ENCODE measurements around the gene FOSL2. TPM values are rescaled to one million over a fixed set of nuclear protein-coding genes. Genes with fewer than 3 reads are reported as not detected.

Gene FOSL2
- total RNA-seq, 5 donors from 2014 or later (not counting 1 experiment from before 2014, with no cell fraction given), result 9.7 to 144 (median 18.5) TPM

DNA sequence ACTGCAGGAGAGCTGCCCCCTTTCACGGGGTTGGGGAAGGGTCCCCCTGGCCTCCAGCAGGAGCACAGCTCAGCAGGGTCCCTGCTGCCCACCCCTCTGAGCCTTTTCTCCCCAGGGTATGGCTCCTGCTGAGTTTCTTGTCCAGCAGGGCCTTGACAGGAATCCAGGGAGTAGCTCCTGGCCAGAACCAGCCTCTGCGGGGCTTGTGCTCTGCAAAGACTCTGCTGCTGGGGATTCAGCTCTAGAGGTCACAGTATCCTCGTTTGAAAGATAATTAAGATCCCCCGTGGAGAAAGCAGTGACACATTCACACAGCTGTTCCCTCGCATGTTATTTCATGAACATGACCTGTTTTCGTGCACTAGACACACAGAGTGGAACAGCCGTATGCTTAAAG, 21.2 kb downstream of the FOSL2 start:
- Mint-ChIP-seq H3K9me3 (no peaks in the 10 kb centered on the region), H3K4me3 (no peak overlapping the region), H3K4me1 (peaks cover 29 to 36% (median 34%) of the 10 kb centered on the region in 3 donors), H3K36me3 (peaks cover 25% of the 10 kb centered on the region), H3K27ac (no peak overlapping the region), H3K27me3 (no peaks in the 10 kb centered on the region)
- CTCF ChIA-PET, result no interaction called here
- Histone ChIP-seq H3K9me3 (no peaks in the 10 kb centered on the region), H3K27ac (ENCODE audit: low read length) (no peak overlapping the region), H3K36me3 (ENCODE audit: control insufficient read depth in 2 of 2, extremely low read depth in 1 of 2, insufficient read depth in 1 of 2, low read length in 1 of 2) (peaks cover 0 to 31% of the 10 kb centered on the region in 2 donors), H3K27me3 (replicated peaks in 1 of 2; ENCODE audit: control insufficient read depth in 2 of 2, extremely low read depth in 1 of 2, insufficient read depth in 2 of 2, low read length in 1 of 2) (no peaks in the 10 kb centered on the region), H3K4me1 (ENCODE audit: control insufficient read depth in 1 of 2, extremely low read depth in 1 of 2, insufficient read depth in 2 of 2, low read length in 2 of 2) (peaks cover 16 to 50% of the 10 kb centered on the region in 2 experiments), H3K4me3 (ENCODE audit: control insufficient read depth in 1 of 2, extremely low read depth in 1 of 2, low read length in 1 of 2) (no peak overlapping the region)
- POLR2A ChIA-PET, result interaction anchor here in 1 of 2 donors (0.6 kb wide), 1 partner anchor 22 kb away, joined by 6 read pairs; no protein-coding TSS in a partner anchor
- ATAC-seq (replicated peaks in 1 of 4) (no peak), DNase-seq (no peak)
- 91% methylated on average over 7 of the region's 7 CpGs for WGBS (ENCODE audit: insufficient coverage)

DNA sequence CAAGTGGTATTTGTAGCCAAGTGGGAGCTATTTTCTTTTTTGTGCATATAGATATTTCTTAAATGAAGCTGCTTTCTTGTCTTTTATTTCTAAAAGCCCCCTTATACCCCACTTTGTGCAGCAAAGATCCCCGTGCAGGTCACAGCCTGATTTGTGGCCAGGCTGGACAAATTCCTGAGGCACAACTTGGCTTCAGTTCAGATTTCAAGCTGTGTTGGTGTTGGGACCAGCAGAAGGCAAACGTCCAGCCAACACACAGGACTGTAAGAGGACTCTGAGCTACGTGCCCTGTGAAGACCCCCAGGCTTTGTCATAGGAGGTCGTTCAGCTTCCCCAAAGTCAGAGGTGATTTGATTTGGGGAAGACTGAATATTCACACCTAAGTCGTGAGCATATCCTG, 21.9 kb downstream of the FOSL2 start:
- no peak overlapping the region for H3K27ac Mint-ChIP-seq
- WGBS (ENCODE audit: insufficient coverage), result 100% methylated on average over 2 of the region's 5 CpGs
- Histone ChIP-seq H3K9me3 (no peaks in the 10 kb centered on the region), H3K4me3 (ENCODE audit: control insufficient read depth in 1 of 2, extremely low read depth in 1 of 2, low read length in 1 of 2) (no peak overlapping the region), H3K27ac (ENCODE audit: low read length) (no peak overlapping the region), H3K36me3 (ENCODE audit: control insufficient read depth in 2 of 2, extremely low read depth in 1 of 2, insufficient read depth in 1 of 2, low read length in 1 of 2) (peaks cover 0 to 31% of the 10 kb centered on the region in 2 donors), H3K27me3 (replicated peaks in 1 of 2; ENCODE audit: control insufficient read depth in 2 of 2, extremely low read depth in 1 of 2, insufficient read depth in 2 of 2, low read length in 1 of 2) (no peaks in the 10 kb centered on the region), H3K4me1 (ENCODE audit: control insufficient read depth in 1 of 2, extremely low read depth in 1 of 2, insufficient read depth in 2 of 2, low read length in 2 of 2) (peaks cover 10 to 43% of the 10 kb centered on the region in 2 experiments)
- ChIA-PET CTCF (no interaction called here), POLR2A (interaction anchor here in 1 of 2 donors (0.6 kb wide), 1 partner anchor 23 kb away, joined by 6 read pairs; no protein-coding TSS in a partner anchor)
- peaks cover 25% of the 10 kb centered on the region for H3K36me3 Mint-ChIP-seq
- no peak for DNase-seq
- H3K9me3 Mint-ChIP-seq, result no peaks in the 10 kb centered on the region
- no peak for ATAC-seq (replicated peaks in 1 of 4)
- H3K27me3 Mint-ChIP-seq, result no peaks in the 10 kb centered on the region
- H3K4me3 Mint-ChIP-seq, result no peak overlapping the region
- H3K4me1 Mint-ChIP-seq, result peaks cover 22 to 29% (median 27%) of the 10 kb centered on the region in 3 donors

DNA sequence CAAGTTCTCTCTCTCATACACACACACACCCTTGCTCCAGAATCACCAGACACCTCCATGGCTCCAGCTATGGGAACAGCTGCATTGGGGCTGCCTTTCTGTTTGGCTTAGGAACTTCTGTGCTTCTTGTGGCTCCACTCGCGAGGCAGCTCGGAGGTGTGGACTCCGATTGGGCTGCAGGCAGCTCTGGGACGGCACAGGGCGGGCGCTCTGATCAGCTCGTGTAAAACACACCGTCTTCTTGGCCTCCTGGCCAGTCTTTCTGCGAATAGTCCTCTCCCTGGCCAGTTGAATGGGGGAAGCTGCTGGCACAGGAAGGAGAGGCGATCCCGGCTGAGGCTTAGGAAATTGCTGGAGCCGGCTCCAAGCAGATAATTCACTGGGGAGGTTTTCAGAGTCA, 22.4 kb downstream of the FOSL2 start:
- peaks cover 17 to 26% (median 24%) of the 10 kb centered on the region in 3 donors for H3K4me1 Mint-ChIP-seq
- CTCF ChIA-PET, result no interaction called here
- Histone ChIP-seq H3K4me3 (ENCODE audit: control insufficient read depth in 1 of 2, extremely low read depth in 1 of 2, low read length in 1 of 2) (no peak overlapping the region), H3K27me3 (replicated peaks in 1 of 2; ENCODE audit: control insufficient read depth in 2 of 2, extremely low read depth in 1 of 2, insufficient read depth in 2 of 2, low read length in 1 of 2) (no peaks in the 10 kb centered on the region), H3K27ac (ENCODE audit: low read length) (no peak overlapping the region), H3K4me1 (ENCODE audit: control insufficient read depth in 1 of 2, extremely low read depth in 1 of 2, insufficient read depth in 2 of 2, low read length in 2 of 2) (peaks cover 8 to 39% of the 10 kb centered on the region in 2 experiments), H3K9me3 (no peaks in the 10 kb centered on the region), H3K36me3 (ENCODE audit: control insufficient read depth in 2 of 2, extremely low read depth in 1 of 2, insufficient read depth in 1 of 2, low read length in 1 of 2) (peaks cover 0 to 31% of the 10 kb centered on the region in 2 donors)
- 97% methylated on average over 9 of the region's 13 CpGs for WGBS (ENCODE audit: insufficient coverage)
- no peak overlapping the region for H3K27ac Mint-ChIP-seq
- no peak for DNase-seq
- peaks cover 26% of the 10 kb centered on the region for H3K36me3 Mint-ChIP-seq
- ATAC-seq (replicated peaks in 1 of 4), result no peak
- no peaks in the 10 kb centered on the region for H3K27me3 Mint-ChIP-seq
- H3K4me3 Mint-ChIP-seq, result no peak overlapping the region
- POLR2A ChIA-PET, result no interaction called here
- H3K9me3 Mint-ChIP-seq, result no peaks in the 10 kb centered on the region

DNA sequence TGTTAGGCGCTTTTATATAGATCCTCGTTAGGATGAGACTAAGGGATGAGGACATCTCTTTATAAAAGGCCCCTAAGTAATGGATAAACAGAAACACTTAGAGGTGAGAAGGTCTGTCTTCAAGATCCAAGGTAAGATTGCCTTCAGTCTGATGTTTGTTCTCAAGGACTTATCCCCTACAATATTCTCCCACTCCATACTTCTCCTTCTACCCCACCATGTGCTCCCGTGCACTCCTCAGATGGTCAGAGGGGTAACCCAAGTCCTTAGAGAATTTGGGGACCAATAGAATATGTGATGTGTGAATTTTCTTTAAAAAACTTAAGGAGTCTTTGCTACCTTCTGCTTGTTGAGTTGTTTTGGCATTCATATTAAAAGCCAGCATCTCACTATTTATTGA, 23.1 kb downstream of the FOSL2 start:
- POLR2A ChIA-PET, result no interaction called here
- Histone ChIP-seq H3K4me3 (ENCODE audit: control insufficient read depth in 1 of 2, extremely low read depth in 1 of 2, low read length in 1 of 2) (no peak overlapping the region), H3K9me3 (no peaks in the 10 kb centered on the region), H3K27me3 (replicated peaks in 1 of 2; ENCODE audit: control insufficient read depth in 2 of 2, extremely low read depth in 1 of 2, insufficient read depth in 2 of 2, low read length in 1 of 2) (no peaks in the 10 kb centered on the region), H3K27ac (ENCODE audit: low read length) (no peak overlapping the region), H3K36me3 (ENCODE audit: control insufficient read depth in 2 of 2, extremely low read depth in 1 of 2, insufficient read depth in 1 of 2, low read length in 1 of 2) (peaks cover 0 to 31% of the 10 kb centered on the region in 2 donors), H3K4me1 (ENCODE audit: control insufficient read depth in 1 of 2, extremely low read depth in 1 of 2, insufficient read depth in 2 of 2, low read length in 2 of 2) (peaks cover 3 to 32% of the 10 kb centered on the region in 2 experiments)
- Mint-ChIP-seq H3K27me3 (no peaks in the 10 kb centered on the region), H3K9me3 (no peaks in the 10 kb centered on the region), H3K36me3 (peaks cover 25% of the 10 kb centered on the region), H3K27ac (peak overlapping the region in 1 of 2 donors; percentile 58), H3K4me1 (peaks cover 10 to 19% (median 17%) of the 10 kb centered on the region in 3 donors), H3K4me3 (no peak overlapping the region)
- no peak for DNase-seq
- CTCF ChIA-PET, result no interaction called here
- ATAC-seq (replicated peaks in 1 of 4), result no peak
- WGBS (ENCODE audit: insufficient coverage), result no CpG with 5 or more reads among the region's 3 CpGs

DNA sequence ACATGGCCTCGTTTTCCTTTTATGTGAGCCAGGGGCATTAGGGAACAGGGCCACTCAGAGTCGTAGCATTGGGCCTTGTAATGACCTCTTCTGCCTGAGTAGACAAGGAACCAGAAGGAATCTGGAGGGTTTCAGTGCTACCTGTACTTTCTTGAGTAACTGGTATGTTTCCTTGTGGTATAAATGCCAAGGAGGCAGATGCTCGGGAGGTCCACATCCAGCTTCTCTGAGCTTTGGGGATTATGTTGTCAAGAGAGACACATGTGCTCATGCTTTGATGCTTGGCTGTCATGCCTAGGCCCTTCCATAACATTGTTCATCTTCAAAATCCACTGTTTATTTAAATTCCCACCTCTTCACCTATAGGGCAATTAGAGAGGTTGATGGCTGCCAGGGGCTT, 26.3 kb downstream of the FOSL2 start:
- H3K27ac ChIP-seq (ENCODE audit: low read length), result no peak overlapping the region
- H3K4me3 ChIP-seq (ENCODE audit: control insufficient read depth in 1 of 2, extremely low read depth in 1 of 2, low read length in 1 of 2), result no peak overlapping the region
- H3K27me3 ChIP-seq (replicated peaks in 1 of 2; ENCODE audit: control insufficient read depth in 2 of 2, extremely low read depth in 1 of 2, insufficient read depth in 2 of 2, low read length in 1 of 2), result no peaks in the 10 kb centered on the region
- WGBS (ENCODE audit: insufficient coverage), result 100% methylated on average over 2 of the region's 3 CpGs
- DNase-seq (no peak), ATAC-seq (replicated peaks in 1 of 4) (no peak)
- Mint-ChIP-seq H3K4me1 (peaks cover 21 to 22% (median 22%) of the 10 kb centered on the region in 3 donors), H3K27ac (no peak overlapping the region), H3K36me3 (peaks cover 10% of the 10 kb centered on the region), H3K4me3 (no peak overlapping the region), H3K27me3 (no peaks in the 10 kb centered on the region), H3K9me3 (no peaks in the 10 kb centered on the region)
- CTCF ChIA-PET, result no interaction called here
- no peaks in the 10 kb centered on the region for H3K9me3 ChIP-seq
- H3K4me1 ChIP-seq (ENCODE audit: control insufficient read depth in 1 of 2, extremely low read depth in 1 of 2, insufficient read depth in 2 of 2, low read length in 2 of 2), result peaks cover 8 to 20% of the 10 kb centered on the region in 2 experiments
- POLR2A ChIA-PET, result interaction anchor here in 1 of 2 donors (0.5 kb wide), 1 partner anchor 1068 kb away, joined by 4 read pairs; no protein-coding TSS in a partner anchor
- peaks cover 0 to 10% of the 10 kb centered on the region in 2 donors for H3K36me3 ChIP-seq (ENCODE audit: control insufficient read depth in 2 of 2, extremely low read depth in 1 of 2, insufficient read depth in 1 of 2, low read length in 1 of 2)

DNA sequence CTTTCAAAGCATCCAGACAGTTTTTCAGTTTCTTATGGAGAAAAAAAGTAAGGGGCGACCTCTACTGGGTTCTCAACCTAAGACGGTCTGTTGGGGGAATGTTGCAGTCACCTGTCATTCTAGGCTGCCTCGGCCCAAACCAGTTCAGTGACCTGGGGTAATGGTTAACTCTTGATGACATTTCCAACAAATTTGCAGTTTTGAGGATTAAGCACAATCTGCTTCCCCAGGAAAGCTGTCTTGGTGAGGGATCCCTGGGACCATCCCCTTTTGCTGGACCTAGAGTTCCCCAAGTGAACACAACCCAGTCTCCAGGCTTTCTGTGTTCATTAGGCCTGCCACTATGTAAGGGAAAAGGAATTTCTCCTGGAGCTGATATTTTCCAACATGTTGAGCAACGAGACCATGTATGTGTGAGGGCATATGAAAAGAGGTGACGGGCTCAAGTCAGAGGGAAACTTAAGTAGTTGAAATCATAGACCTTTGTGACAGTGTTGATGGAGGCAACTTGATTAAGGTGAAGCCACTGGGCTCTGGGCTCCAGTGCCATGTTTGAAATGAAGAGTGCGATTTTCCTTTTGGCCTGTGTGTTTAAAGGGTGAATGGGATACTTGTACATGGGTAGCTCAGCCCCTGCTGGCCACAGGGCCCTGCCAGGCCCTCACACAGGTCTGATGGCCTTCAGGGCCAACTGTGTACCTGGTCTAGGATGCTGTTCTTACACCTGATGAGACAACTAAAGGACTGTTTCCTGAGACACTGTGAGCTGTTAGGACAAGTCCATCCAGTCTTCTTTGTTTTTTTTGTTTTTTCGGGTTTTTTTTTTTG, 27.0 kb downstream of the FOSL2 start:
- CTCF ChIA-PET, result no interaction called here
- Mint-ChIP-seq H3K27ac (peak overlapping the region in 1 of 2 donors; percentile 55), H3K9me3 (no peaks in the 10 kb centered on the region), H3K4me3 (no peak overlapping the region), H3K36me3 (peaks cover 10% of the 10 kb centered on the region), H3K27me3 (no peaks in the 10 kb centered on the region), H3K4me1 (peaks cover 28 to 29% (median 28%) of the 10 kb centered on the region in 3 donors)
- Histone ChIP-seq H3K27ac (ENCODE audit: low read length) (no peak overlapping the region), H3K4me1 (ENCODE audit: control insufficient read depth in 1 of 2, extremely low read depth in 1 of 2, insufficient read depth in 2 of 2, low read length in 2 of 2) (peaks cover 8 to 26% of the 10 kb centered on the region in 2 experiments), H3K4me3 (ENCODE audit: control insufficient read depth in 1 of 2, extremely low read depth in 1 of 2, low read length in 1 of 2) (no peak overlapping the region), H3K27me3 (replicated peaks in 1 of 2; ENCODE audit: control insufficient read depth in 2 of 2, extremely low read depth in 1 of 2, insufficient read depth in 2 of 2, low read length in 1 of 2) (no peaks in the 10 kb centered on the region), H3K36me3 (ENCODE audit: control insufficient read depth in 2 of 2, extremely low read depth in 1 of 2, insufficient read depth in 1 of 2, low read length in 1 of 2) (peaks cover 0 to 4% of the 10 kb centered on the region in 2 donors), H3K9me3 (no peaks in the 10 kb centered on the region)
- POLR2A ChIA-PET, result interaction anchor here (0.5 to 0.7 kb wide), 3 partner anchors 8 to 1529 kb away, joined by 3 to 4 read pairs (median 3); no protein-coding TSS in a partner anchor
- ATAC-seq (replicated peaks in 1 of 4), result no peak
- 92% methylated on average over 5 of the region's 7 CpGs for WGBS (ENCODE audit: insufficient coverage)
- DNase-seq, result no peak

All from T-cell (primary cell).